ENCODE results near the gene HDAC7. TPM values are rescaled to one million over a fixed set of nuclear protein-coding genes. Genes with fewer than 3 reads are reported as not detected.

HDAC7 gene
- total RNA-seq, 1 donor = 48.9 TPM

GRCh38 chr12:47801170-47801903 is 18.4 kb downstream of the HDAC7 start:
- TF ChIP-seq, protein P1, sequence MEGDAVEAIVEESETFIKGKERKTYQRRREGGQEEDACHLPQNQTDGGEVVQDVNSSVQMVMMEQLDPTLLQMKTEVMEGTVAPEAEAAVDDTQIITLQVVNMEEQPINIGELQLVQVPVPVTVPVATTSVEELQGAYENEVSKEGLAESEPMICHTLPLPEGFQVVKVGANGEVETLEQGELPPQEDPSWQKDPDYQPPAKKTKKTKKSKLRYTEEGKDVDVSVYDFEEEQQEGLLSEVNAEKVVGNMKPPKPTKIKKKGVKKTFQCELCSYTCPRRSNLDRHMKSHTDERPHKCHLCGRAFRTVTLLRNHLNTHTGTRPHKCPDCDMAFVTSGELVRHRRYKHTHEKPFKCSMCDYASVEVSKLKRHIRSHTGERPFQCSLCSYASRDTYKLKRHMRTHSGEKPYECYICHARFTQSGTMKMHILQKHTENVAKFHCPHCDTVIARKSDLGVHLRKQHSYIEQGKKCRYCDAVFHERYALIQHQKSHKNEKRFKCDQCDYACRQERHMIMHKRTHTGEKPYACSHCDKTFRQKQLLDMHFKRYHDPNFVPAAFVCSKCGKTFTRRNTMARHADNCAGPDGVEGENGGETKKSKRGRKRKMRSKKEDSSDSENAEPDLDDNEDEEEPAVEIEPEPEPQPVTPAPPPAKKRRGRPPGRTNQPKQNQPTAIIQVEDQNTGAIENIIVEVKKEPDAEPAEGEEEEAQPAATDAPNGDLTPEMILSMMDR (IDR thresholded peaks at IDR 0.05; ENCODE audit: insufficient read depth, low read length) = peak; percentile 44
- H3K4me3 ChIP-seq (ENCODE audit: low read depth, low read length) = no peak overlapping the region
- no peak for DNase-seq (ENCODE audit: low read depth)

- no peak overlapping the region for H3K4me3 ChIP-seq (ENCODE audit: low read depth, low read length)
- DNase-seq (ENCODE audit: low read depth) = no peak
- TF ChIP-seq, protein P1 (IDR thresholded peaks at IDR 0.05; ENCODE audit: insufficient read depth, low read length) = no peak
These were observed 19.1 kb downstream of the HDAC7 start for GRCh38 chr12:47800582-47800981.

DNA sequence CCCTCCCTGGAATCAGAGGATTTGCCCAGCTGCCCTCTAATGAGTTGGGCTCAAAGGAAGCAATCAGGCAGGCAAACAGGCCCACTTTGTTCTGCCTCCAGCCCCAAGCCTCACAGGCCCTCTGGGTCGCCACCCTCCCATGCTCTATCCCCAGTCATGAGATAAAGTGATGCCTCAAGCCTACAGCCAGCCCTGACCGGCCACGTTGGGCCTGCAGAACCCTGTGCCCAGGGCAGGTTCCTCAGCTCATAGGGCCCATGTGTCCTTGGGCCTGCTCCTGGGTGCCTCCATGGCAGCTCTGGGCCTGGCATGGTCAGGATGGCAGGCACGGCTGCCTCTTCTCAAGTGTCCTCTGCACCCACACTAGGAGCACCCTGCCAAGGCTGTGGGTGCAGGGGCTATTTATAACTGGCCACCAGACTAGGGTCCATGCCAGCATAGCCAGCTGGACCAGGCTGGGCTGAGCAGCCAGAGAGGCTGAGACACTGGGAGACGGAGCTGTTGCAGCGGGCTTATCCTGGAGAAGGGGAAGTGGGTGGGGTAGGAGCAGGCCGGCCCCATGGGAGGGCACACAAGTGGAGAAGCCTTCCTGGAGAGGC is 20.2 kb downstream of the HDAC7 start:
- H3K4me3 ChIP-seq (ENCODE audit: low read depth, low read length) = no peak overlapping the region
- peak; percentile 53 for DNase-seq (ENCODE audit: low read depth)
- TF ChIP-seq, protein P1 (IDR thresholded peaks at IDR 0.05; ENCODE audit: insufficient read depth, low read length) = no peak

- TF ChIP-seq, protein P1 (IDR thresholded peaks at IDR 0.05; ENCODE audit: insufficient read depth, low read length) = no peak
- no peak for DNase-seq (ENCODE audit: low read depth)
- H3K4me3 ChIP-seq (ENCODE audit: low read depth, low read length) = no peak overlapping the region
These were observed 21.2 kb downstream of the HDAC7 start for GRCh38 chr12:47798382-47798948.

- TF ChIP-seq, protein P1 (IDR thresholded peaks at IDR 0.05; ENCODE audit: insufficient read depth, low read length) = peak; percentile 17
These were observed 22.3 kb downstream of the HDAC7 start for GRCh38 chr12:47797441-47797840.

GRCh38 chr12:47795814-47796411 is 23.8 kb downstream of the HDAC7 start:
- TF ChIP-seq, protein P1 (IDR thresholded peaks at IDR 0.05; ENCODE audit: insufficient read depth, low read length) = no peak
- DNase-seq (ENCODE audit: low read depth) = no peak
- H3K4me3 ChIP-seq (ENCODE audit: low read depth, low read length) = no peak overlapping the region

More at GRCh38 chr12:47797441-47797840, 22.3 kb downstream of the HDAC7 start:
- H3K4me3 ChIP-seq (ENCODE audit: low read depth, low read length) = no peak overlapping the region
- DNase-seq (ENCODE audit: low read depth) = no peak
